ENCODE results near the gene PPP1R14B.

DNA sequence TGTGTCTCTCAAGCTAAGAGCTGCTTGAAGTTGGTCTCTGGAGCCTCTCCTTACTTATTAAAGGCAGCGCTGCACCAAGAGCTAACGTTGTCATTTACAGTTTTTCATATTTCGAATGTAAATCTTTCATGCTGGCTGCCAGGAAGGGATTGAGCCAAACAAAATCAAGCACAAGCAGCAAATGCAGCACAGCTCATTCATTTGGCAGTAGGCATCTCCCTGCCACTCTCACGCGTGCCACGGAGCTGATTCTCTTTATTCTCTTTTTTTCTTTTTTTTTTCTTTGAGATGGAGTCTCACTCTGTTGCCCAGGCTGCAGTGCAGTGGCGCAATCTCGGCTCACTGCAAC is 13.8 kb downstream of the PPP1R14B start:
- TF ChIP-seq POLR2A (IDR thresholded peaks at IDR 0.05), result no peak
- TF ChIP-seq, protein P1, sequence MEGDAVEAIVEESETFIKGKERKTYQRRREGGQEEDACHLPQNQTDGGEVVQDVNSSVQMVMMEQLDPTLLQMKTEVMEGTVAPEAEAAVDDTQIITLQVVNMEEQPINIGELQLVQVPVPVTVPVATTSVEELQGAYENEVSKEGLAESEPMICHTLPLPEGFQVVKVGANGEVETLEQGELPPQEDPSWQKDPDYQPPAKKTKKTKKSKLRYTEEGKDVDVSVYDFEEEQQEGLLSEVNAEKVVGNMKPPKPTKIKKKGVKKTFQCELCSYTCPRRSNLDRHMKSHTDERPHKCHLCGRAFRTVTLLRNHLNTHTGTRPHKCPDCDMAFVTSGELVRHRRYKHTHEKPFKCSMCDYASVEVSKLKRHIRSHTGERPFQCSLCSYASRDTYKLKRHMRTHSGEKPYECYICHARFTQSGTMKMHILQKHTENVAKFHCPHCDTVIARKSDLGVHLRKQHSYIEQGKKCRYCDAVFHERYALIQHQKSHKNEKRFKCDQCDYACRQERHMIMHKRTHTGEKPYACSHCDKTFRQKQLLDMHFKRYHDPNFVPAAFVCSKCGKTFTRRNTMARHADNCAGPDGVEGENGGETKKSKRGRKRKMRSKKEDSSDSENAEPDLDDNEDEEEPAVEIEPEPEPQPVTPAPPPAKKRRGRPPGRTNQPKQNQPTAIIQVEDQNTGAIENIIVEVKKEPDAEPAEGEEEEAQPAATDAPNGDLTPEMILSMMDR (IDR thresholded peaks at IDR 0.05), result no peak

Data from uterus (tissue), 2 donors.